HEK293 (cell line): ENCODE data around the gene SLC25A39.

Experiments
- EGR2 ChIP-seq: fragments of 450-650 bp; formaldehyde crosslinking; IDR thresholded peaks from 2 replicates; pipeline ENCODE4 v1.5.1; 2016; ENCODE audit warnings: low read depth, missing biosample characterization, missing genetic modification characterization
- HOXC10 ChIP-seq: sonication (generic); formaldehyde crosslinking; IDR thresholded peaks from 2 replicates; pipeline ENCODE4 v1.8.1; 2023; ENCODE audit warnings: mild to moderate bottlenecking, missing genetic modification reagents
- KLF1 ChIP-seq: fragments of 450-650 bp; formaldehyde crosslinking; IDR thresholded peaks from 2 replicates; pipeline ENCODE4 v1.5.1; 2016; ENCODE audit warnings: missing biosample characterization, missing genetic modification characterization
- KLF16 ChIP-seq: fragments of 450-650 bp; formaldehyde crosslinking; IDR thresholded peaks from 2 replicates; pipeline ENCODE4 v1.5.1; 2017; ENCODE audit warnings: missing biosample characterization, missing genetic modification characterization
- KLF8 ChIP-seq: fragments of 450-650 bp; formaldehyde crosslinking; IDR thresholded peaks from 2 replicates; pipeline ENCODE4 v1.5.1; 2016; ENCODE audit warnings: missing biosample characterization, missing genetic modification characterization
- KLF9 ChIP-seq: fragments of 450-650 bp; formaldehyde crosslinking; IDR thresholded peaks from 2 replicates; pipeline ENCODE4 v1.5.1; 2016; ENCODE audit warnings: missing biosample characterization, missing genetic modification characterization, low read depth
- SP7 ChIP-seq: fragments of 450-650 bp; formaldehyde crosslinking; IDR thresholded peaks from 2 replicates; pipeline ENCODE4 v1.5.1; 2016; ENCODE audit warnings: missing biosample characterization, missing genetic modification characterization
- YY1 ChIP-seq: fragments of 450-650 bp; formaldehyde crosslinking; IDR thresholded peaks from 2 replicates; pipeline ENCODE4 v1.5.1; 2018; ENCODE audit warnings: missing biosample characterization, missing genetic modification characterization
- YY2 ChIP-seq: fragments of 450-650 bp; formaldehyde crosslinking; IDR thresholded peaks from 2 replicates; pipeline ENCODE4 v1.5.1; 2016; ENCODE audit warnings: missing biosample characterization, missing genetic modification characterization
- ZBTB20 ChIP-seq: fragments of 450-650 bp; formaldehyde crosslinking; IDR thresholded peaks from 2 replicates; pipeline ENCODE4 v1.5.1; 2016; ENCODE audit warnings: missing biosample characterization, missing genetic modification characterization
- ZBTB7A ChIP-seq: fragments of 450-650 bp; formaldehyde crosslinking; IDR thresholded peaks from 2 replicates; pipeline ENCODE4 v1.5.1; 2016; ENCODE audit warnings: low read depth, missing biosample characterization, missing genetic modification characterization
- ZNF121 ChIP-seq: fragments of 450-650 bp; formaldehyde crosslinking; IDR thresholded peaks from 2 replicates; pipeline ENCODE4 v1.5.1; 2016; ENCODE audit warnings: missing biosample characterization, missing genetic modification characterization
- ZNF138 ChIP-seq: fragments of 450-650 bp; formaldehyde crosslinking; IDR thresholded peaks from 2 replicates; pipeline ENCODE4 v1.5.1; 2016; ENCODE audit warnings: missing biosample characterization, missing genetic modification characterization, borderline replicate concordance
- ZNF174 ChIP-seq: fragments of 450-650 bp; formaldehyde crosslinking; IDR thresholded peaks from 2 replicates; pipeline ENCODE4 v1.5.0; 2017; ENCODE audit warnings: missing biosample characterization, mild to moderate bottlenecking, missing genetic modification characterization
- ZNF350 ChIP-seq: fragments of 450-650 bp; formaldehyde crosslinking; IDR thresholded peaks from 2 replicates; pipeline ENCODE4 v1.5.0; 2017; ENCODE audit warnings: missing biosample characterization, mild to moderate bottlenecking, missing genetic modification characterization
- ZNF394 ChIP-seq: fragments of 450-650 bp; formaldehyde crosslinking; IDR thresholded peaks from 2 replicates; pipeline ENCODE4 v1.5.1; 2016; ENCODE audit warnings: missing biosample characterization, missing genetic modification characterization, mild to moderate bottlenecking, moderate library complexity, borderline replicate concordance
- ZNF548 ChIP-seq: fragments of 450-650 bp; formaldehyde crosslinking; IDR thresholded peaks from 2 replicates; pipeline ENCODE4 v1.5.1; 2016; ENCODE audit warnings: missing biosample characterization, missing genetic modification characterization
- ZNF555 ChIP-seq: fragments of 450-650 bp; formaldehyde crosslinking; conservative IDR thresholded peaks from 2 replicates; pipeline ENCODE4 v1.5.1; 2017; ENCODE audit warnings: missing biosample characterization, mild to moderate bottlenecking, missing genetic modification characterization, inconsistent platforms
- ZNF629 ChIP-seq: fragments of 450-650 bp; formaldehyde crosslinking; IDR thresholded peaks from 2 replicates; pipeline ENCODE4 v1.5.1; 2017; ENCODE audit warnings: missing biosample characterization, missing genetic modification characterization
- ZNF664 ChIP-seq: fragments of 450-650 bp; formaldehyde crosslinking; IDR thresholded peaks from 2 replicates; pipeline ENCODE4 v1.5.1; 2016; ENCODE audit warnings: missing biosample characterization, missing genetic modification characterization
- ZNF677 ChIP-seq: fragments of 450-650 bp; IDR thresholded peaks from 2 replicates; pipeline ENCODE4 v1.5.0; 2018; ENCODE audit warnings: missing biosample characterization, mild to moderate bottlenecking, missing genetic modification characterization, moderate library complexity
- ZNF76 ChIP-seq: fragments of 450-650 bp; formaldehyde crosslinking; IDR thresholded peaks from 2 replicates; pipeline ENCODE4; 2016; ENCODE audit warnings: low read depth, missing biosample characterization, missing genetic modification characterization, borderline replicate concordance
- ZNF777 ChIP-seq: fragments of 450-650 bp; formaldehyde crosslinking; IDR thresholded peaks from 2 replicates; pipeline ENCODE4 v1.5.1; 2017; ENCODE audit warnings: missing biosample characterization, missing genetic modification characterization, borderline replicate concordance
- TF ChIP-seq, protein P1 (sequence below): fragments of 450-650 bp; formaldehyde crosslinking; IDR thresholded peaks from 2 replicates; pipeline ENCODE4 v1.5.1; 2016; ENCODE audit warnings: missing biosample characterization, missing genetic modification characterization
- TF ChIP-seq, protein P2 (sequence below): fragments of 450-650 bp; formaldehyde crosslinking; IDR thresholded peaks from 2 replicates; pipeline ENCODE4 v1.5.1; 2016; ENCODE audit warnings: missing biosample characterization, missing genetic modification characterization
- TF ChIP-seq, protein P3 (sequence below): fragments of 450-650 bp; formaldehyde crosslinking; IDR thresholded peaks from 2 replicates; pipeline ENCODE4 v1.5.1; 2016; ENCODE audit warnings: missing biosample characterization, missing genetic modification characterization
- TF ChIP-seq, protein P4 (sequence below): fragments of 450-650 bp; formaldehyde crosslinking; IDR thresholded peaks from 2 replicates; pipeline ENCODE4 v1.5.1; 2017; ENCODE audit warnings: missing biosample characterization, missing genetic modification characterization
- TF ChIP-seq, protein P5 (sequence below): fragments of 450-650 bp; IDR thresholded peaks from 2 replicates; pipeline ENCODE4 v1.5.1; 2018; ENCODE audit warnings: missing biosample characterization, missing genetic modification characterization
- TF ChIP-seq, protein P6 (sequence below): fragments of 450-650 bp; formaldehyde crosslinking; IDR thresholded peaks from 2 replicates; pipeline ENCODE4 v1.5.1; 2017; ENCODE audit warnings: missing biosample characterization, mild to moderate bottlenecking, missing genetic modification characterization, moderate library complexity

Gene SLC25A39

DNA sequence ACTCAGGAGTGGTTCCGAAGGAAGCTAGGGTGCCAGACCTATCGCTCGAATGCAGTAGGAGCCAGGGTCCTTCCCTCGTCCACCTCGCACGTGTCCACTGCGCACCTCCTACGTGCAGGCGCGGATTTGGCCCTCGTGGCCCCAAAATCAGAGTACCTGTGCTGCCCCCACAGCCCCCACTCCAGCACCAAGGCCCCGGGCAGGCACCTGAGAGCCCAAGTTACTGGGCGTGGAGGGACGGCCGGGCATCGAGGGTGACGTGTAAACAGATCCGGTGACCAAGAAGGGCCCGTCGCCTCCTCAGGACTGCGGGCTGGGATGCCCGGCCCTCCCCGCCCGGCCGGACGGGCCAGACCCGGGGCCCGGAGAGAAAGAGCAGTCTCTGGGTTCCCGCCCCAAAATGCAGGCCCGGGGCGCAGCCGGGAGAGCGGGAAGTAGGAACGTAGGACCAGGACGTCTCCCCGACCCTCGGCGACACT is 492 bp downstream of the SLC25A39 start (continued):
- TF ChIP-seq ZNF777 (tag by site-specific recombination) (no peak), KLF8 (tag by site-specific recombination) (no peak), YY2 (no peak), ZNF394 (tag by site-specific recombination) (no peak), ZNF677 (no peak), KLF16 (tag by site-specific recombination) (0 out of 2 replicates have a peak, but pooled peaks have one; percentile 35), HOXC10 (no peak), ZNF548 (tag by site-specific recombination) (no peak), ZNF629 (tag by site-specific recombination) (0 out of 2 replicates have a peak, but pooled peaks have one; percentile 10), ZNF121 (tag by site-specific recombination) (no peak), EGR2 (tag by site-specific recombination) (no peak), SP7 (no peak), ZBTB7A (tag by site-specific recombination) (peak; percentile 31; the same call in 1 of the 2 replicates), ZNF76 (tag by site-specific recombination) (no peak), KLF1 (tag by site-specific recombination) (no peak), ZNF138 (tag by site-specific recombination) (no peak), ZNF174 (tag by site-specific recombination) (no peak), ZNF664 (tag by site-specific recombination) (no peak), ZNF555 (tag by site-specific recombination) (no peak), ZNF350 (tag by site-specific recombination) (no peak), KLF9 (tag by site-specific recombination) (no peak), ZBTB20 (tag by site-specific recombination) (0 out of 2 replicates have a peak, but pooled peaks have one; percentile 31), YY1 (tag by site-specific recombination) (no peak)
- TF ChIP-seq, protein P1, sequence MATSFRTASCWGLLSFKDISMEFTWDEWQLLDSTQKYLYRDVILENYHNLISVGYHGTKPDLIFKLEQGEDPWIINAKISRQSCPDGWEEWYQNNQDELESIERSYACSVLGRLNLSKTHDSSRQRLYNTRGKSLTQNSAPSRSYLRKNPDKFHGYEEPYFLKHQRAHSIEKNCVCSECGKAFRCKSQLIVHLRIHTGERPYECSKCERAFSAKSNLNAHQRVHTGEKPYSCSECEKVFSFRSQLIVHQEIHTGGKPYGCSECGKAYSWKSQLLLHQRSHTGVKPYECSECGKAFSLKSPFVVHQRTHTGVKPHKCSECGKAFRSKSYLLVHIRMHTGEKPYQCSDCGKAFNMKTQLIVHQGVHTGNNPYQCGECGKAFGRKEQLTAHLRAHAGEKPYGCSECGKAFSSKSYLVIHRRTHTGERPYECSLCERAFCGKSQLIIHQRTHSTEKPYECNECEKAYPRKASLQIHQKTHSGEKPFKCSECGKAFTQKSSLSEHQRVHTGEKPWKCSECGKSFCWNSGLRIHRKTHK (tag by site-specific recombination): no peak
- TF ChIP-seq, protein P2, sequence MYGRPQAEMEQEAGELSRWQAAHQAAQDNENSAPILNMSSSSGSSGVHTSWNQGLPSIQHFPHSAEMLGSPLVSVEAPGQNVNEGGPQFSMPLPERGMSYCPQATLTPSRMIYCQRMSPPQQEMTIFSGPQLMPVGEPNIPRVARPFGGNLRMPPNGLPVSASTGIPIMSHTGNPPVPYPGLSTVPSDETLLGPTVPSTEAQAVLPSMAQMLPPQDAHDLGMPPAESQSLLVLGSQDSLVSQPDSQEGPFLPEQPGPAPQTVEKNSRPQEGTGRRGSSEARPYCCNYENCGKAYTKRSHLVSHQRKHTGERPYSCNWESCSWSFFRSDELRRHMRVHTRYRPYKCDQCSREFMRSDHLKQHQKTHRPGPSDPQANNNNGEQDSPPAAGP (tag by site-specific recombination): no peak
- TF ChIP-seq, protein P3, sequence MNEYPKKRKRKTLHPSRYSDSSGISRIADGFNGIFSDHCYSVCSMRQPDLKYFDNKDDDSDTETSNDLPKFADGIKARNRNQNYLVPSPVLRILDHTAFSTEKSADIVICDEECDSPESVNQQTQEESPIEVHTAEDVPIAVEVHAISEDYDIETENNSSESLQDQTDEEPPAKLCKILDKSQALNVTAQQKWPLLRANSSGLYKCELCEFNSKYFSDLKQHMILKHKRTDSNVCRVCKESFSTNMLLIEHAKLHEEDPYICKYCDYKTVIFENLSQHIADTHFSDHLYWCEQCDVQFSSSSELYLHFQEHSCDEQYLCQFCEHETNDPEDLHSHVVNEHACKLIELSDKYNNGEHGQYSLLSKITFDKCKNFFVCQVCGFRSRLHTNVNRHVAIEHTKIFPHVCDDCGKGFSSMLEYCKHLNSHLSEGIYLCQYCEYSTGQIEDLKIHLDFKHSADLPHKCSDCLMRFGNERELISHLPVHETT (tag by site-specific recombination): no peak
- TF ChIP-seq, protein P4, sequence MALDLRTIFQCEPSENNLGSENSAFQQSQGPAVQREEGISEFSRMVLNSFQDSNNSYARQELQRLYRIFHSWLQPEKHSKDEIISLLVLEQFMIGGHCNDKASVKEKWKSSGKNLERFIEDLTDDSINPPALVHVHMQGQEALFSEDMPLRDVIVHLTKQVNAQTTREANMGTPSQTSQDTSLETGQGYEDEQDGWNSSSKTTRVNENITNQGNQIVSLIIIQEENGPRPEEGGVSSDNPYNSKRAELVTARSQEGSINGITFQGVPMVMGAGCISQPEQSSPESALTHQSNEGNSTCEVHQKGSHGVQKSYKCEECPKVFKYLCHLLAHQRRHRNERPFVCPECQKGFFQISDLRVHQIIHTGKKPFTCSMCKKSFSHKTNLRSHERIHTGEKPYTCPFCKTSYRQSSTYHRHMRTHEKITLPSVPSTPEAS: no peak
- TF ChIP-seq, protein P5, sequence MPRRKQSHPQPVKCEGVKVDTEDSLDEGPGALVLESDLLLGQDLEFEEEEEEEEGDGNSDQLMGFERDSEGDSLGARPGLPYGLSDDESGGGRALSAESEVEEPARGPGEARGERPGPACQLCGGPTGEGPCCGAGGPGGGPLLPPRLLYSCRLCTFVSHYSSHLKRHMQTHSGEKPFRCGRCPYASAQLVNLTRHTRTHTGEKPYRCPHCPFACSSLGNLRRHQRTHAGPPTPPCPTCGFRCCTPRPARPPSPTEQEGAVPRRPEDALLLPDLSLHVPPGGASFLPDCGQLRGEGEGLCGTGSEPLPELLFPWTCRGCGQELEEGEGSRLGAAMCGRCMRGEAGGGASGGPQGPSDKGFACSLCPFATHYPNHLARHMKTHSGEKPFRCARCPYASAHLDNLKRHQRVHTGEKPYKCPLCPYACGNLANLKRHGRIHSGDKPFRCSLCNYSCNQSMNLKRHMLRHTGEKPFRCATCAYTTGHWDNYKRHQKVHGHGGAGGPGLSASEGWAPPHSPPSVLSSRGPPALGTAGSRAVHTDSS (tag by site-specific recombination): no peak
- TF ChIP-seq, protein P6, sequence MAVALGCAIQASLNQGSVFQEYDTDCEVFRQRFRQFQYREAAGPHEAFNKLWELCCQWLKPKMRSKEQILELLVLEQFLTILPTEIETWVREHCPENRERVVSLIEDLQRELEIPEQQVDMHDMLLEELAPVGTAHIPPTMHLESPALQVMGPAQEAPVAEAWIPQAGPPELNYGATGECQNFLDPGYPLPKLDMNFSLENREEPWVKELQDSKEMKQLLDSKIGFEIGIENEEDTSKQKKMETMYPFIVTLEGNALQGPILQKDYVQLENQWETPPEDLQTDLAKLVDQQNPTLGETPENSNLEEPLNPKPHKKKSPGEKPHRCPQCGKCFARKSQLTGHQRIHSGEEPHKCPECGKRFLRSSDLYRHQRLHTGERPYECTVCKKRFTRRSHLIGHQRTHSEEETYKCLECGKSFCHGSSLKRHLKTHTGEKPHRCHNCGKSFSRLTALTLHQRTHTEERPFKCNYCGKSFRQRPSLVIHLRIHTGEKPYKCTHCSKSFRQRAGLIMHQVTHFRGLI: no peak
